ENCODE results near the gene C20orf202.

DNA sequence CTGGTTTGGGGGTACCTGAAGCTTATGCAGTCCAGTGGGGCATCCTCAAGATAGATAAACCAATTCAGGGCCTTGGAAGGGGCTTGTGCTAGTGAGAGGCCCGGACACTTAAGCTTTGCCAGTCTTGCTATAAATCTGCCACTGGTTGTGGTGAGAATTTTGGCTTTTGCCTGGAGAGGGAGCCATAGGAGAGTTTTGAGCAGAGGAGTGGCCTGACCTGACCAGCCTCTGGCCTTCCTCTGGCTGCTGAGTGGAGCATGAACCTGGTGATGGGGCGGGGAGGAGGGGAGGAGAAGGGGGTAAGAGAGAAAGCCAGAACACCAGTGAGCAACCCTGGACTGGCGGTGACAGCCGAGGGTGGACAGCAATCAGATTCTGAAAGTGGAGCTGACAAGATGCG is 25.6 kb upstream of the C20orf202 start:
- TF ChIP-seq, protein P1, sequence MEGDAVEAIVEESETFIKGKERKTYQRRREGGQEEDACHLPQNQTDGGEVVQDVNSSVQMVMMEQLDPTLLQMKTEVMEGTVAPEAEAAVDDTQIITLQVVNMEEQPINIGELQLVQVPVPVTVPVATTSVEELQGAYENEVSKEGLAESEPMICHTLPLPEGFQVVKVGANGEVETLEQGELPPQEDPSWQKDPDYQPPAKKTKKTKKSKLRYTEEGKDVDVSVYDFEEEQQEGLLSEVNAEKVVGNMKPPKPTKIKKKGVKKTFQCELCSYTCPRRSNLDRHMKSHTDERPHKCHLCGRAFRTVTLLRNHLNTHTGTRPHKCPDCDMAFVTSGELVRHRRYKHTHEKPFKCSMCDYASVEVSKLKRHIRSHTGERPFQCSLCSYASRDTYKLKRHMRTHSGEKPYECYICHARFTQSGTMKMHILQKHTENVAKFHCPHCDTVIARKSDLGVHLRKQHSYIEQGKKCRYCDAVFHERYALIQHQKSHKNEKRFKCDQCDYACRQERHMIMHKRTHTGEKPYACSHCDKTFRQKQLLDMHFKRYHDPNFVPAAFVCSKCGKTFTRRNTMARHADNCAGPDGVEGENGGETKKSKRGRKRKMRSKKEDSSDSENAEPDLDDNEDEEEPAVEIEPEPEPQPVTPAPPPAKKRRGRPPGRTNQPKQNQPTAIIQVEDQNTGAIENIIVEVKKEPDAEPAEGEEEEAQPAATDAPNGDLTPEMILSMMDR (IDR thresholded peaks at IDR 0.05) = peak; percentile 15; the same call in 1 of the 2 replicates
- TF ChIP-seq YY1 (IDR thresholded peaks at IDR 0.05; ENCODE audit: low read depth) (no peak), POLR2AphosphoS5 (IDR thresholded peaks at IDR 0.05; ENCODE audit: low read depth, low read length) (no peak), EP300 (IDR thresholded peaks at IDR 0.05; ENCODE audit: borderline replicate concordance in 1 of 2, low read depth in 1 of 2, low read length in 1 of 2) (no peak), FOXM1 (IDR thresholded peaks at IDR 0.05; ENCODE audit: low read depth) (no peak), GATA2 (CRISPR knock-in tag; IDR thresholded peaks at IDR 0.05) (no peak), CHD2 (IDR thresholded peaks at IDR 0.05; ENCODE audit: low read length, partially characterized antibody) (no peak), RFX5 (IDR thresholded peaks at IDR 0.05; ENCODE audit: low read length) (no peak), SMC3 (IDR thresholded peaks at IDR 0.05; ENCODE audit: low read depth, low read length) (no peak), TAF1 (IDR thresholded peaks at IDR 0.05; ENCODE audit: borderline replicate concordance, low read depth, low read length) (no peak)
- TF ChIP-seq, protein P2, sequence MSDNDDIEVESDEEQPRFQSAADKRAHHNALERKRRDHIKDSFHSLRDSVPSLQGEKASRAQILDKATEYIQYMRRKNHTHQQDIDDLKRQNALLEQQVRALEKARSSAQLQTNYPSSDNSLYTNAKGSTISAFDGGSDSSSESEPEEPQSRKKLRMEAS (IDR thresholded peaks at IDR 0.05; ENCODE audit: low read depth) = no peak

Data from SK-N-SH (cell line).